NCI-H1694 treated with DMSO at 0.1 percent for 48 hours (cell line): ENCODE results near the gene MYBPC1.
A peak's percentile ranks its signal among the peaks of the same experiment; 100 is the strongest.
"Not testable (repeated sequence)": the region's sequence is repeated elsewhere in the genome, so short reads cannot be mapped to it uniquely, and the experiment has no call there.

ENCODE experiments used
- DNase-seq: peaks from one replicate; lab custom pipeline; 2025; lab: John Stamatoyannopoulos, UW

MYBPC1 gene, protein sequence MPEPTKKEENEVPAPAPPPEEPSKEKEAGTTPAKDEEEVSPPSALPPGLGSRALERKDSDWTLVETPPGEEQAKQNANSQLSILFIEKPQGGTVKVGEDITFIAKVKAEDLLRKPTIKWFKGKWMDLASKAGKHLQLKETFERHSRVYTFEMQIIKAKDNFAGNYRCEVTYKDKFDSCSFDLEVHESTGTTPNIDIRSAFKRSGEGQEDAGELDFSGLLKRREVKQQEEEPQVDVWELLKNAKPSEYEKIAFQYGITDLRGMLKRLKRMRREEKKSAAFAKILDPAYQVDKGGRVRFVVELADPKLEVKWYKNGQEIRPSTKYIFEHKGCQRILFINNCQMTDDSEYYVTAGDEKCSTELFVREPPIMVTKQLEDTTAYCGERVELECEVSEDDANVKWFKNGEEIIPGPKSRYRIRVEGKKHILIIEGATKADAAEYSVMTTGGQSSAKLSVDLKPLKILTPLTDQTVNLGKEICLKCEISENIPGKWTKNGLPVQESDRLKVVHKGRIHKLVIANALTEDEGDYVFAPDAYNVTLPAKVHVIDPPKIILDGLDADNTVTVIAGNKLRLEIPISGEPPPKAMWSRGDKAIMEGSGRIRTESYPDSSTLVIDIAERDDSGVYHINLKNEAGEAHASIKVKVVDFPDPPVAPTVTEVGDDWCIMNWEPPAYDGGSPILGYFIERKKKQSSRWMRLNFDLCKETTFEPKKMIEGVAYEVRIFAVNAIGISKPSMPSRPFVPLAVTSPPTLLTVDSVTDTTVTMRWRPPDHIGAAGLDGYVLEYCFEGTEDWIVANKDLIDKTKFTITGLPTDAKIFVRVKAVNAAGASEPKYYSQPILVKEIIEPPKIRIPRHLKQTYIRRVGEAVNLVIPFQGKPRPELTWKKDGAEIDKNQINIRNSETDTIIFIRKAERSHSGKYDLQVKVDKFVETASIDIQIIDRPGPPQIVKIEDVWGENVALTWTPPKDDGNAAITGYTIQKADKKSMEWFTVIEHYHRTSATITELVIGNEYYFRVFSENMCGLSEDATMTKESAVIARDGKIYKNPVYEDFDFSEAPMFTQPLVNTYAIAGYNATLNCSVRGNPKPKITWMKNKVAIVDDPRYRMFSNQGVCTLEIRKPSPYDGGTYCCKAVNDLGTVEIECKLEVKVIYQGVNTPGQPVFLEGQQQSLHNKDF

DNA sequence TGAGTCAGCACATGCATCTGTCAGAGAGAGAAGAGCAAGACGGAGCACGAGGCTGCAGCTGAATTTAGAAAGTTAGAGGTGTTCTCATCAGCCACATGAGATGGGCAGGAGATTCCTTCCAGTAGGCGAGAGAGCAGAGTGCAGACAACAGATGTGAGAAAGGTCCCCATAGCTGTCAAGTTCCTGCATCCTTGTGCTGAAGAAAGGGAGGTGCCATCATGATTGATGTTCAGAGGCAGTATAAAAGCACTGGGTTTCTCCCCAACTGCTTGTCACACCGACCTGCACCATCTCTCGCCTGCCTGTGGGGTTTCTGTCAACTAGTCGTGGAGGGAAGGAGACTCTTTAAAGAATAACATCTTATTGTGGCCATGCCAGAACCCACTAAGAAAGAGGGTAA lies at the start of gene MYBPC1:
Gene MYBPC1, plus strand, starts transcription at position 272 of the 400 bp plus-strand sequence. Its CDS starts 100 bp downstream, at position 372.
- DNase-seq: no peak

DNA sequence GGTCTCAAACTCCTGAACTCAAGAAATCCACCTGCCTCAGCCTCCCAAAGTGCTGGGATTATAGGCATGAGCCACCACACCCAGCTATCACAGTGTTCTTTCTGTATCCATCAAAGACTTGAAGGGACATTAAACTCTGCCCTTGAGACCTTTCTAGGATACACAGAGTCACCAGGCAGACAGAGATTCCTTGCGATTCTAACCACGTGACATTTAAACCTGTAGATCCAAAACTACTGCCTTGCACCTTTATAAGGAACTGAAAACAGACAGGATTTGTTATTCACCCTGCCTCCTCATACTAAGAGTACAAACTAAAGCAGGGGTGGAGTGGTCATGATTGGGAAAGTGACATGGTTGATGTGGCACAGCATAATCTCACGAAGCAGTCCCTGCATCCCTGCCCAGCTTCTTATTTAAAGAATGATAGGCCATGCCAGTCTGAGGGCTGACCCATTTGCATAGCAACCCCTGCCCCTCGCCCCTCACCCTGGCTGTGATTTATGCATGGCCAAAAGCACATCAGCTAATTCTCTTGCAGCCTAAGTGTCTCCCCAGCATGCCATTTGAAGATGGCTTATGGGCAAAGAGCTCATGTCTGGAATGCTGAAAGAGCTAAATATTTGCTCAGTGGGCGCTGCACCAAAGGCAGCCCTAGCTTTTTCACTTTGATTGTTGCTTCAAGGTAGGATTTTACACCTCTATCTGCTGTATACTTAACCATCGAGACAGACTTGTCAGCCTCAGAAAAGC lies 43.2 kb upstream of the MYBPC1 start:
- no peak for DNase-seq

DNA sequence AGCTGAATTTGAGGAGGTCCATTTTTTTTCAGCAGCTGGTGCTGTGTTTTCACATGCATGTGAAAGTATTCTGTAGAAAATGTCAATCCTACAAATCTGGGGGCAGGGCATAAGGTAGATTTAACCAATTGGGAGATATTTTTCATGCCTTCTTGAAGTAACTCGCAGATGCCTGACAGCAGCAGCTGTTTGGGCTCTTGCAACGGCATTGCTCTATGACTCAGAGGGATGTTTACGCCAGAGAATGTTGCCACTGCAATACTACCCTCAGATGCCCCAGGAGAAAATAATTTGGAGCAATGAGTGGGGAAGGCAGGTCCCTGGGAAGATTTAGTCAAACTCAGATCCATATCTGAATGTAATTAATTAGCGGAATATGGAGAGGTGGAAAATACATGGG lies 42.5 kb upstream of the MYBPC1 start:
- DNase-seq: peak; percentile 23

DNA sequence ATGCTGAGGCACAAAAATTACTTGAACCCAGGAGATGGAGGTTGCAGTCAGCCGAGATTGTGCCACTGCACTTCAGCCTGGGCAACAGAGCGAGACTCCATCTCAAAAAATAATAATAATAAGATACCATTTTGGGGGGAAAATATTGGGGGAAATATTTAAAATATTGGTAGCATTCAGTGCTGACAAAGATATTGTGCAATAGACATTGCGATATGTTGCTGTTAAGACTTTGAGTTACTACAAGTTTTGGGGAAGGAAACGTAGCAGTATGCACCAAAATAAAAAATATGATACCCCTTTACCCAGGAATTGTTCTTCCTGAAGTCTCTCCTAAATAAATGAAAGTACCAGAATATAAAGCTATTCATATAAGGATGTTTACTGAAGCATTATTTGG lies 37.7 kb upstream of the MYBPC1 start:
- DNase-seq: no peak

DNA sequence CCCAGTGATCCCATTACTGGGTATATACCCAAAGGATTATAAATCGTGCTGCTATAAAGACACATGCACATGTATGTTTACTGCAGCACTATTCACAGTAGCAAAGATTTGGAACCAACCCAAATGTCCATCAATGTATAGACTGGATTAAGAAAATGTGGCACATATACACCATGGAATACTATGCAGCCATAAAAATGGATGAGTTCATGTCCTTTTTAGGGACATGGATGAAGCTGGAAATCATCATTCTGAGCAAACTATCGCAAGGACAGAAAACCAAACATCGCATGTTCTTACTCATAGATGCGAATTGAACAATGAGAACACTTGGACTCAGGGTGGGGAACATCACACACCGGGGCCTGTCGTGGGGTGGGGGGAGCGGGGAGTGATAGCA lies 36.0 kb upstream of the MYBPC1 start:
- DNase-seq: not testable (repeated sequence)

DNA sequence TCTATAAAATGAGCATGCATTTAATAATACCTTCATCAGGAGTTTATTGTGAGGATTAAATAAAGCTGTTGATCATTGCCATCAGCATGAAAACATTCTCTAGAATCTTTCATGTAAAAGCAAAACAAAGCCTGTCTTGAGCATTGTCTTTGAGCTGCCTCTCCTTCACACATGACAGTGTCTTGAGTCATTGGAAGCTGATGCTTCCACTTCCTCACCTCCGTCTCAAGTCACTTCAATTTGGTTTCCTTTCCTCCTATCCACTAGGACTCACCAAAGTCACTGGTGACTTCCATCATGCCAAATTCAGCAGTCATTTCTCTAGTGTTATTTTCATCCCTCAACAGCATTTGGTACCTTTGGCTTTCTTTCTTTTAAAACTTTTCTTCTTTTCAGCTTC lies 31.6 kb upstream of the MYBPC1 start:
- DNase-seq: no peak

DNA sequence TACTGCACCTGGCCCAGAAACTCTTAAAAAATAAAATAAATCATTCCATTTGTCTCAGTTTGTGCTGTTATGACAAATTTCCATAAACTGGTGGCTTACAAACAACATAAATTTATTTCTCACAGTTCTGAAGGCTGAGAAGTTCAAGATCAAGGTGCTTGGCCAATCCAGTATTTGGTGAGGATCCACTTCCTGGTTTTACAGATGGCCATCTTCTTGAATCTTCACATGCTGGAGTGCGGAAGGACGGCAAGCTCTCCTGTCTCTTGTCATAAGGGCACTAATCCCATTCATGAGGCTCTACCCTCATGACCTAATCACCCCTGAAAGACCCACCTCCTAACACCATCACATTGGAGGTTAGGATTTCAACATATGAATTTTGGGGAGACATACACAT lies 29.9 kb upstream of the MYBPC1 start:
- no peak for DNase-seq

DNA sequence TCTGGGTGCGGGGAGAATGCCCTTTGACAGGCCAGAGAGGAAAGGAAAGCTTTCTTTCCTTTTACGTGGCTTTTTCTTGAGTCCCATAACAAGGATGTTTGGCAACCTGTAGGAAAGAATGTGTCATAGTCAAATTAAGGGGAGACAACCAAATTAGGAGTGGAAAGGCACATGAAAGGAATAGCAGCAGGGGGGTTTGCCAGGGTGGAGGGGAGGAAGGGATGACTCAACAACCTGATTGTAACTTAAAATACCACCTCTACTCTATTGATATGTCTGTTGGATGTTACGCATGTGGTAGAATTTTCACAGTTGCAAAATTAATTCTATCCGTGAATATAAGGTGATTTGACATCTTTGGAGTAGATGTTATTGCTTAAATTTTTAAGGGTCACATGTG lies 28.5 kb upstream of the MYBPC1 start:
- DNase-seq: no peak

DNA sequence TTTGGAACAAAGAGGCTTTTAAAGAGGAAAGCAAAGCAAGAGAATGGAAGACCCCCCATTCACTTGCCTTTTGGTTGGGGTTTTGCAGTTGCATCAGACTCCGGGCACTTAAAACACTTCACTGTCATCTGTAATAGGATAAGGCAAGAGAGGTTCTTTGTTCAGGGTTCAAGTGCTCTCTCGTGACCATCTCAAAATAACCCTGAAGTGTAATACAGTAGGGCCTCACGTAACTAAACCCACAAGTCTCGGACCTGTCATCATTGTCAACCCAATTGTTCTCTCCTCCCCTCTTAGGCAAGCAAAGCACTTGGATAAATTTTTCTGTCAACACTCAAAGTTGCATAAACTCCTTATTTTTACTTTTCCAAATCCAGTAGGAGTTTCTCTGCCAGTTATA lies 26.9 kb upstream of the MYBPC1 start:
- DNase-seq: no peak

DNA sequence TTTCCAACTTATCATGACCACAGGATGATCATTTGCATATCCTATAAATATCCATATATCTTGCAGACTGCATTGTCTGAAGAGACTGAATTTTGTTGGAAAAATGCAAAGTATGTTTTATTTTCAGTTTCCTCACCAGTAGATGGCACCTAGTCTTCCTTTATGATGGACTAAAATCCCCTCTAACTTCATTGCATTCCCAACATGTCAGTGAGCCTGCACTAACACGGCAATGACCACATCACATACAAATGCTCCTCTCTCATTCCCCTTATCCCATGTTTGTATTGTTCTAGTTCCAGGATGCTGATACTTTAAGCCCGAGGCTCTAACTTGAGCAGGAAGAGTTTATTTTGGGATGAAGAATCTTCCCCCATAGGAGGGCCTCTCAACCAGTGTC lies 24.7 kb upstream of the MYBPC1 start:
- DNase-seq: peak; percentile 58

DNA sequence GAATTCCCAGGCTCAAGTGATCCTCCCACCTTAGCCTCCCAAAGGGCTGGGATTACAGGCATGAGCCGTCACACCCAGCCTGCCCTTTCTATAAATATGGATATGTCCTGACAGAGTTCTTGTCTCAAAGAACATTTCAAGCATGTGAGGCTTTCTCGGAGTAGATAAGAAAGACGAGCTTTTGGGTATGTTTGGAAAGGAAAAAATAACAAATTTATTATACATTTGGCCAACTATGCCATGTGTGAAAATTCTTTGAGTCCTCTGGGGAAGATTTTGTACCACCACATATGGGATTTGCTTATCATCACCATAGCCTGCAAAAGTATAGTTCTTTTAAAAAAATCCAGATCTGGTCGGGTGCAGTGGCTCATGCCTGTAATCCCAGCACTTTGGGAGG lies 23.7 kb upstream of the MYBPC1 start:
- no peak for DNase-seq

DNA sequence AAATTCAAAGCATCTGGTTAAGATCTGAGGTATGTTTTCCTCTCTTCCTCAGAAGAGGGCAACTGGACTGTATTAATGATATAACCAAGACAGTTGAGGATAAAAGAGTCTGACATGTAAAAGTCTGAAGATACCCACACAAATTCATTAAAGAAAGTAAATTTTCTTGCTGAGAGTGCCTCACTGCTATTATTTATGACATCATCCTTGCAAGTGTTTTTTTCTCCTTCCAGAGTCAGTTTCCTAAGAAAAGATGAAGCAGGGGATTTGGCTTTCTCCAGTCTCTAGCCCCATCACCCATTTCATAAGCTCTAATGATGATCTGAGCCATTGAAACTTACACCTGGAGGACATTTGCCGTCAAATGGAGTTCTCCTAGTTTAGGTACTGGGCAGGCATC lies 21.0 kb upstream of the MYBPC1 start:
- no peak for DNase-seq

DNA sequence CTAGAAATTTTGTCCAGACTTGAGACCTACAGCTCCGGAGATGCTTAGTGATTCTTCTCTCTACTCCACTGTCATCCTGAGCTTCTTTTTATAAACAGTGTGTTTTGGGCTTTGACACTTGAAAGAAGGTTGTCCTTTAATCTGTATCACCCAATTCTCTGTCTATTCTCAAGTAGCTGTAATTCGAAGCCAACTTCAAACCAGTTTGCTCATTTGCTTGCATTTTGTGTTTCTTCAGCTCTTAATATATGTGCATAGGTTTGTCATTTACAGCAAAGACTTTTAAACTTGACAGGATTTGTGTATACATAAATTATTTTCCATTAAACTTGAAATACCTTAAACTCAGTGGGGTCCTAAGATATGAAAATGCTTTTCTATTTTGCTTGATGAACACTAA lies 16.4 kb upstream of the MYBPC1 start:
- no peak for DNase-seq

DNA sequence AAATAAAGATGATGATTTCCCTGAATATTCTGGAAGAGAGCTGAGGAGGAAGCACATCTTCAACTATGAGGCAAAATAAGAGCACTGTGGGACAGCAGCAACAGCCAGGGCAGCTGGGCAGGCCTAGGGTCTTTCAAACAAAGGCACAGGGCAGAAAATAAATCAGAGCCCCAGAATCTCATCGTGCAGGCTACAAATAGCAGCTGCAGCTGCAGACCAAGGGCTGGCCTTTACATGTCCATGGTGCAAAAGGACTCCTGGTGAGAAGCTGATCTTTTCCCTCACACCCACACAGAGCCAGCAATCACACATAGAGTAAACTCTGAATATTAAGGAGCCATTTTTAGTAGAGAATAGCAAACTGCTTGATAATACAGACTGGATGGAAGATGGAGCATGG lies 13.6 kb upstream of the MYBPC1 start:
- DNase-seq: no peak

DNA sequence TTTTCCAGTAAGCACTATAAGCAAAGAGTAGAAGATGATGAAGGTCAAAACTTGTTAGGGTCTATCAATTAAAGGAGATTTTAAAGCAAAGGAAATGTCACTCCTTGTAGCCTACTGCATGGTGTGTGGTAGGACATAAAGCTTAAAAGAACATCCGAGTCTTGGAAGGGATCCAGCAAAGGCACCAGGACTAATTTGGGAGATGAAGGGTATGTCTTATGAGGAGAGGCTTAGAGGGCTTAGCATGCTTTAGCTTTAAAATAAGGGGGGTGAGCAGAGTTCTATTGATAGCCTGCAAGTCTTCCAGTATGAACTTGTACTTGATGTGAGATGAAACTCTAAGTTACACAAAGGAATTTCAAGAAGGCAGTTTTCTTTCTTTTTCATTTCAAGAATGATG lies 11.8 kb upstream of the MYBPC1 start:
- DNase-seq: no peak

DNA sequence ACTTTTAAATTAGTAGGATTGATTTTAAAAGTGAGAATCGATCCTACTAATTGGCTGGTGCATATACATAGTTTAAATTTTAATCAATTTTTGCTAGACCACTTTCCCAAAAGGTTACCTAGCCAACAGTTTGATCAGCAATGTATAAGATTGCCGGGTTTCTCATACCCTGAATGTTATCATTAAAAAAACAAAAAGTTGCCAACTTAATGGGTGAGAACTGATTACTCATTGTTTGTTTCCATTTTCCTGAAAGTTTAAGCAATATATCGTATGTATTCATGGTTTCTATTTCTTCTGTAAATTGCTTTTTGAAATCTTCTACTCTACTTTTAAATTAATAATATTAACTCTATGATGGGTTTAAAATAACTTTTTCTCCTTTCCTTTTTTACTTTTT lies 4.4 kb upstream of the MYBPC1 start:
- DNase-seq: no peak

DNA sequence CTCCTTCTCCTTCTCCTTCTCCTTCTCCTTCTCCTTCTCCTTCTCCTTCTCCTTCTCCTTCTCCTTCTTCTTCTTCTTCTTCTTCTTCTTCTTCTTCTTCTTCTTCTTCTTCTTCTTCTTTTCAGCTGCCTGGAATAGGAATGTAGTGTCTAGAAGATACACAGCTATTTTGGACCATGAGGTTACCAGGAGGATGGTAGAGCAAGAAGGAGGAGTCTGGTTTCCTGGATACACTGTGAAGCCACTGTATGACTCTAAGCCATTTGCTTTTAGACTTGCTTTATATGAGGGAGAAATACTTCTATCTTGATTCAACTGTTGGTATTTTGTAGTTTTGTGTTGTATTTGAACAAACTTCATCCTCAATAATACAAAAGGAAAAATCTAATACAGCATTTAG lies 3.0 kb upstream of the MYBPC1 start:
- no peak for DNase-seq

DNA sequence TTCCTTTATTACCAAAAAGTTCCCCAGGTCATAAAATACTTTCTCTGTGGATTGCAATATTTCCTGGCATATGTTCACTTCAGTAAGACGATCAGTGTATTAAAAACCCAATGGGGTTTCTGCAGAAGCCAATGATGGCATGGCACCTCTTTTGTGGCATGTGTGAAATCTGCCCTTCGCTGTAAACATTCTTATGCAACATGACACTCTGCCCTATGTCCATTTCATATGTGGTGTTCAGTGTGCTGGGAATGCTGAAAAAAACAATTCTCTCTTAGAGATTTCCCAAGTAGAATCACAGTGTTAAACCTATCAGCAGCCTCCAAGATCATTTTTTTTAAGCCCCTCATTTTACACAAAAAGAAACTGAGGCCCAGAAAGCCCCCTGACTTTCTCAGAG lies 2.3 kb upstream of the MYBPC1 start:
- DNase-seq: no peak

DNA sequence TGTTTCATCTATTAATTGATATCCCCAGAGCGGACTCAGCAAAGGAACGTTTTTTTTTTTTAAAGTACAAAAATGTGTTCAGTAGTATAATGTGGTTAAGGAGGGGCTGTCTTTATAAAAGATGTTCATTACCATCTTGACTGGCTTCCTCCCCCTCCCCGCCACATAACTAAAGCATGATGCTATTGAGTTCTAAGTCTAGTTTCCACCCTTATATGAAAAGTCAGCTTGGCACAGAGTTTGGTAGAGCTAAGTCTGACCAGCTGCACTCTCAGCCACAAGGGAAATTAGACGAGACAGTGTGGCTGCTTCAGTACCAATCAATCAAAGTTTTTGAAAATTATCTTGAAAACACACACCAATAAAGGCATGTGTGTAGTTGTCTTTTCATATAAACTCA lies 1.9 kb upstream of the MYBPC1 start:
- DNase-seq: no peak

DNA sequence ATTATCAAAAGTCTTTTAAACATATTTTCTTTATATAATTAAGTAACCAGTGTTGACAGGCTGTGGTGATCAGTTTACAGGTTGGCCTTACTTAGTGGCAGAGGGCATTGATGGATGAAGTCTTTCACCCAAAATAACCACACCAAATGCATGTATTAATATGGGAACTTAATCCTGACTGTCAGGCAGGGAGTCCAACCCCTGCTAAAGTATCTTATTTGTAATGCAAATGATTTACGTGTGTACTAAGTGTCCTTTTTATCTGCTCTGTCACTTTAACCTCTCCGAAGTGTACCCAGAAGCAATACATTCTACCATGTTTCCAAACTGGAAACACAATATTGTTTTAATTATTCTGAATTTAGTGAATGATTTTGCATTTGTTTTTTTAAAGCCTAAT lies 1.4 kb downstream of the MYBPC1 start:
- DNase-seq: no peak

DNA sequence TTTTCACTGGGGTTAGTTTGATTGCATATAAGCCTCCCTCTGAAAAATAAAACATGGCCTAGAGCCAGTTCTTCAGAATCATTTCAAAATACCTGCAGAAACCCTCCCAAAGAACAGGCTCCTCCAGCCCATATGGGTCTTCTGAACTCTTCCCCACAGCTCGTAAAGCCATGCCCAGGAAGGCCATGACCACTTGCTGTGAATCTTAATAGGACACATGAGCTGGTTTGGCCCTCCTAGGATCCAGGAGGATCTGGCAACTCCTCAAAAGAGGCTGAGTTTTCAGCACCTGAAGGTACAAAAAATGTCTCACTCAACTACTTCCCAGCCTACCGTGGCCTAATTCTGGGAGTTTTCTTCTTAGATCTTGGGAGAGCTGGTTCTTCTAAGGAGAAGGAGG lies 2.4 kb downstream of the MYBPC1 start:
- DNase-seq: no peak

DNA sequence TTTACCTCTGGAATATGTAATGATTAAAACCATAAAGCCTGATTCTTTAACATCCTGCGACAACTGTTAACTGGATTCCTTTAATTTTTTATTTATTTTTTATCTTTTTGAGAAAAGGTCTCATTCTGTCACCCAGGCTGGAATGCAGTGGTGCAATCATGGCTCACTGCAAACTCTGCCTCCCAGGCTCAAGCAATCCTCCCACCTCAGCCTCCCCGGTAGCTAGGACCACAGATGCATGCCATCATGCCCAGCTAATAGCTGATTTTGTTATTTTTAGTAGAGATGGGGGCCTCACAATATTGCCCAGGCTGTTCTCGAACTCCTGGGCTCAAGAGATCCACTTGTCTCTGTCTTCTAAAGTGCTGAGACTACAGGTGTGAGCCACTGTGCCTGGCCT lies 3.7 kb downstream of the MYBPC1 start:
- DNase-seq: no peak
